NCI-H1048 (cell line): ENCODE data around the gene UNC5C.
A peak's percentile ranks its signal among the peaks of the same experiment; 100 is the strongest.
"Not testable (repeated sequence)": the region's sequence is repeated elsewhere in the genome, so short reads cannot be mapped to it uniquely, and the experiment has no call there.

Source experiments
- DNase-seq: peaks from one replicate; lab custom pipeline; 2025; lab: John Stamatoyannopoulos, UW

Gene UNC5C

GRCh38 chr4:95180531-95181242 lies 368.1 kb downstream of the UNC5C start:
- no peak for DNase-seq

- no peak for DNase-seq
Observed at GRCh38 chr4:95178938-95179337, 369.8 kb downstream of the UNC5C start.

- not testable (repeated sequence) for DNase-seq
Observed at GRCh38 chr4:95171377-95171776, 377.4 kb downstream of the UNC5C start.

GRCh38 chr4:95170176-95170575 lies 378.6 kb downstream of the UNC5C start:
- no peak for DNase-seq

- no peak for DNase-seq
Observed at GRCh38 chr4:95167805-95168204, 381.0 kb downstream of the UNC5C start.

GRCh38 chr4:95165926-95166524 lies 382.7 kb downstream of the UNC5C start:
- peak; percentile 49 for DNase-seq

- no peak for DNase-seq
Observed at GRCh38 chr4:95162867-95163266, 385.9 kb downstream of the UNC5C start.

GRCh38 chr4:95161781-95162469 lies 386.8 kb downstream of the UNC5C start:
- no peak for DNase-seq

GRCh38 chr4:95159384-95159783 lies 389.4 kb downstream of the UNC5C start:
- DNase-seq: no peak

GRCh38 chr4:95158626-95159025 lies 390.1 kb downstream of the UNC5C start:
- DNase-seq: no peak

GRCh38 chr4:95158045-95158444 lies 390.7 kb downstream of the UNC5C start:
- no peak for DNase-seq

- no peak for DNase-seq
Observed at GRCh38 chr4:95157596-95157995, 391.2 kb downstream of the UNC5C start.

GRCh38 chr4:95156452-95156765 lies 392.4 kb downstream of the UNC5C start:
- DNase-seq: no peak

- no peak for DNase-seq
Observed at GRCh38 chr4:95155759-95156451, 392.9 kb downstream of the UNC5C start.

- DNase-seq: no peak
Observed at GRCh38 chr4:95153182-95153581, 395.6 kb downstream of the UNC5C start.

- no peak for DNase-seq
Observed at GRCh38 chr4:95151255-95151654, 397.5 kb downstream of the UNC5C start.

GRCh38 chr4:95142932-95143331 lies 405.8 kb downstream of the UNC5C start:
- no peak for DNase-seq

GRCh38 chr4:95141361-95141760 lies 407.4 kb downstream of the UNC5C start:
- DNase-seq: no peak

GRCh38 chr4:95139424-95139823 lies 409.3 kb downstream of the UNC5C start:
- DNase-seq: not testable (repeated sequence)

GRCh38 chr4:95134016-95134415 lies 414.8 kb downstream of the UNC5C start:
- DNase-seq: not testable (repeated sequence)

- no peak for DNase-seq
Observed at GRCh38 chr4:95129821-95130311, 418.9 kb downstream of the UNC5C start.

GRCh38 chr4:95129031-95129430 lies 419.7 kb downstream of the UNC5C start:
- DNase-seq: no peak
